HTR-8/SVneo (cell line): ENCODE data around the gene HRH3.

Experiments used
- DNase-seq: peaks from one replicate; pipeline ENCODE4 v3.0.0; 2011; ENCODE audit warnings: low spot score, mixed read lengths; ENCODE audit not compliant: insufficient read length
- FAIRE-seq: peaks from 2 replicates; lab custom pipeline; 2011; peaks lifted over from hg19 to GRCh38; lab: Jason Lieb, UNC

The HRH3 gene

GRCh38 chr20:62202676-62203377 is 17.3 kb downstream of the HRH3 start:
- FAIRE-seq (no peak), DNase-seq (no peak)

DNA sequence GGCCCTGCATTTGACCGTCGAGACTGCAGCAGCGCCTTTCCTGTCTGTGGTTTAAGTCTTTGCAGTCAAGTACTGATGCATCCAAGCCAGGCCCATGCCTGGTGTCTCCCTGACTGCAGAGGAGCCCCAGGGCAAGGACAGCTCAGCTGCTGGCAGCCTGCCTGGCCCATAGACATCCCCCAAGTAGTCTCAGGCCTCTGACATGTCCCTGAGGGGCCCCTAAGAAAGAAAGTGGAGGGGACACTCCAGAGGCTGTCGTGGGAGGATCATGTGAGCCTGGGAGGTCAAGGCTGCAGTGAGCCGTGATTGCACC is 18.0 kb downstream of the HRH3 start:
- FAIRE-seq, result peak; percentile 76

DNA sequence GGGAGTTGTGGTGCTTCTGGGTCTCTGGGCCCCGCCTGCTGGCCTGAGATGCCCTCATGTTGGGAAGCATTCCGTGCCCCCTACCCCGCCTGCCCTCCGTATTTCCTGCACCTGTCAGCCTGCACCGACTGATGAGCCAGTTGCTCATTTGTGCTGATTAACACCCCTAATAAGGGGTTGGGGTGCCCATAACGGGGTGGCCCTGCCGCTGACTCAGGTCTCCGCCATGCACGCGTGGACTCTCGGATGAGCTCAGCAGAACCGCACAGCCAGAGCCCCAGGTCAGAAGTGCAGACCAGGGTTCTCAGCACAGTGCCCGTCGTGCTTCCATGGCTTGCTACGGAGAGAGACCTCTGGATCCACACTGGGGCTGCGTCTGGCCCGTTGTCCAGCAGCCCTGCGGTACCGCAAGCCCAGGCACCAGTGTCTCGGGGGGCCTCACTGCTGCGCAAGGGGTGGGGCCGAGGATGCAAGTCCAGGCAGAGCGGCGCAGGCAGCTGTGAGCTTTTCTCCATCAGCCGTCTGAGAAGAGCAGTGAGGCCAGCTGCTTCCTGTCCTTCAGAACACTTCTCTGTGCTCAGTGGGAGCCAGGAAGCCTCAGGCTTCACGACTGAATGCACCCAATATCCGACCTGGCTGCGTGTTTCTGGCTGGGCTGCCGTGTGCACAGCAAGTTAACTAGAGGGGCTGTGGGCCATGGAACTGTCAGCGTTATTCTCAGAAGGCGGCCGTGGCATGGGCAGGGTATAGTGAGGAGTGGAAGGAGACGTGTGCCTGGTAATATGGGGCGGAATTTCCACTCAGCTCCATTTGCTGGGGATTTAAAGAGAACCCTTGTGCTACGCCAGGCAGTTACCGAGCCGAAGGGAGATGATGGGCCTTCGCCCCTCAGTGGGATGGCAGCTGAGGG is 18.6 kb downstream of the HRH3 start:
- DNase-seq (no peak), FAIRE-seq (no peak)

More for the DNA sequence above, 18.0 kb downstream of the HRH3 start:
- peak; percentile 91 for DNase-seq

DNA sequence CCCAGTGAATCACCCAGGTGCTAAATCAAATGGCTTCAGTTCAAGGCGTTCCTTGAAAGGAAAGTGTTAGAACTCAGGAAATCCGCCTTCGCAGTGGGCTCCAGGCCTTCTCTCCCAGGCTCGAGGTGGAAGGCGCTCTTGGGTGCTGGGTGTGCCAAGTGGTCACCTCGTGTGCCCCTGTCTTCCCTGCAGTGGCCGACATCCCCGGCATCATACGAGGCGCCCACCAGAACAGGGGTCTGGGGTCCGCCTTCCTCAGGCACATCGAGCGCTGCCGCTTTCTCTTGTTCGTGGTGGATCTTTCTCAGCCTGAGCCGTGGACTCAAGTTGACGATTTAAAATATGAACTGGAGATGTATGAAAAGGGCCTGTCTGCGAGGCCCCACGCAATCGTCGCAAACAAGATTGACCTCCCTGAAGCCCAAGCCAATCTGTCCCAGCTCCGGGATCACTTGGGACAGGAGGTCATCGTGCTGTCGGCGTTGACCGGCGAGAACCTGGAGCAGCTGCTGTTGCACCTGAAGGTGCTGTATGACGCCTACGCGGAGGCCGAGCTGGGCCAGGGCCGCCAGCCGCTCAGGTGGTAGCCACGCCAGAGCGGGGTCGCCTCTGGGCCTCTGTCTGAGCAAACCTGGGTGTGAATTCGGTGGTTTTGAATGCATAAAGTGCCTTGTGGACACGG is 19.4 kb downstream of the HRH3 start:
- DNase-seq, result no peak
- FAIRE-seq, result peak; percentile 13

DNA sequence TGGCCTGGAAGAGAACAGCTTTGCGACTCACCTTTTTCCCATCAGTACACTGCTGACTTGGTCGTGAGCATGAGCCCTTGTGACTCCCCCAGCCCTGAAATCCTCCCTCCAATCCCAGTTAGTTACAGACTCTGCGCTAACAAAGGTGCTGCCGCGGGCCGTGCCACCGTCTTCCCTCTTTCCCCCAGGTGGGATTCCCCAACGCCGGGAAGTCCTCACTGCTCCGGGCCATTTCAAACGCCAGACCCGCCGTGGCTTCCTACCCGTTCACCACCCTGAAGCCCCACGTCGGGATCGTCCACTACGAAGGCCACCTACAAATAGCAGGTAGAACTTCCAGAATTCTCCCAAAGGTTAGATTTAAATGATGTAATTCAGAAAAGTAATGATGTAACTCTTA is 21.1 kb downstream of the HRH3 start:
- DNase-seq, result no peak
- no peak for FAIRE-seq

DNA sequence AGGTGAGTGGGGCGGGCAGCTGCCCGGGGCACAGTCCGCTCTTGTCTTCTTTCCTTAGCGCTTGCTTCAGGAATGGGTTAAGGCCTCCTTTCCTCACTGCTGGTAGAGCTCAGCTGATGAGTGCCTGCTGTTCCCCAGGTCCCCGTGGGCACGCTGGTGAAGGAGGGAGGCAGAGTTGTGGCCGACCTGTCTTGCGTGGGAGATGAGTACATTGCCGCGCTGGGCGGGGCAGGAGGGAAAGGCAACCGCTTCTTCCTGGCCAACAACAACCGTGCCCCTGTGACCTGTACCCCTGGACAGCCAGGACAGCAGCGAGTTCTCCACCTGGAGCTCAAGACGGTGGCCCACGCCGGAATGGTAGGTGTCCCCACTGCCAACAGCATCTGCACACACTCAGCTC is 21.6 kb downstream of the HRH3 start:
- FAIRE-seq, result peak; percentile 80

GRCh38 chr20:62197801-62198200 is 22.3 kb downstream of the HRH3 start:
- no peak for DNase-seq
- FAIRE-seq, result no peak

More for the DNA sequence above, 21.6 kb downstream of the HRH3 start:
- no peak for DNase-seq

GRCh38 chr20:62197311-62197710 is 22.8 kb downstream of the HRH3 start:
- FAIRE-seq, result no peak

DNA sequence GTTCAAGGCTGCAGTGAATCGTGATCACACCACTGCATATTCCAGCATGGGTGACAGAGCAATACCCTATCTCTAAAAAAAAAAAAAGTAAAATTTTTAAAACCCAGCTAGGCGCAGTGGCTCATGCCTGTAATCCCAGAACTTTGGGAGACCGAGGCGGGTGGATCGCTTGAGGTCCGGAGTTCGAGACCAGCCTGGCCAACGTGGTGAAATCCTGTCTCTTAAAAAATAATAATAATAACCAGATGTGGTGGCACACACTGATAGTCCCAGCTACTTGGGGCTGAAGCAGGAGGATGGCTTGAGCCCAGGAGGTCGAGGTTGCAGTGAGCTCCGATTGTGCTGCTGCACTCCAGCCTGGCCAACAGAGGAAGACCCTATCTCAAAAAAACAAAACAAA is 23.8 kb downstream of the HRH3 start:
- FAIRE-seq, result no peak

More at GRCh38 chr20:62197311-62197710, 22.8 kb downstream of the HRH3 start:
- no peak for DNase-seq

DNA sequence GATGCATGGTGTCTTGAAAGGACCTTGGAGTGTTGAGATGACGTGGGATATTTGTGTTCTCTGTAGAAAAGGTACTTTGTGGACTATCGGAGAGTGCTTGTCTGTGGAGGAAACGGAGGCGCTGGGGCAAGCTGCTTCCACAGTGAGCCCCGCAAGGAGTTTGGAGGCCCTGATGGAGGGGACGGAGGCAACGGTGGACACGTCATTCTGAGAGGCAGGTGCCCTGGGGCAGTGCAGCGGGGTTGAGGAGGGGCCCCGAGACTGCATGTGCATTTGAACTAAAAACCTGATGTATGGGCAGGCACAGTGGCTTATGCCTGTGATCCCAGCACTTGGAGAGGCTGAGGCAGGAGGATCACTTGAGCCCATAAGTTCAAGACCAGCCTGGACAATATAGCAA is 24.3 kb downstream of the HRH3 start:
- FAIRE-seq (no peak), DNase-seq (no peak)

More for the DNA sequence above, 23.8 kb downstream of the HRH3 start:
- no peak for DNase-seq

DNA sequence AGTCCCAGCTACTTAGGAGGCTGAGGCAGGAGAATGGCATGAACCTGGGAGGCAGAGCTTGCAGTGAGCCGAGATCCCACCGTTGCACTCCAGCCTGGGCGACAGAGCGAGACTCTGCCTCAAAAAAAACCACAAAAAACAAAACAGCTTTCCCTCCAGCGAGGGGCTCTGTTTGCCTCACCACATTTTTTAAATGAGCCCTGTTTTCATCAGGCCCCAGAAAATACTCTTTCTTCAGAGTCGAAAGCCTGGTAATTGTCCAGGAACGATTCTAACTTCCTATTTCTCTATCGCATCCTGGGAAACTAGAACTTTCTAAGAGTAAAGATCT is 25.0 kb downstream of the HRH3 start:
- no peak for DNase-seq
- no peak for FAIRE-seq

DNA sequence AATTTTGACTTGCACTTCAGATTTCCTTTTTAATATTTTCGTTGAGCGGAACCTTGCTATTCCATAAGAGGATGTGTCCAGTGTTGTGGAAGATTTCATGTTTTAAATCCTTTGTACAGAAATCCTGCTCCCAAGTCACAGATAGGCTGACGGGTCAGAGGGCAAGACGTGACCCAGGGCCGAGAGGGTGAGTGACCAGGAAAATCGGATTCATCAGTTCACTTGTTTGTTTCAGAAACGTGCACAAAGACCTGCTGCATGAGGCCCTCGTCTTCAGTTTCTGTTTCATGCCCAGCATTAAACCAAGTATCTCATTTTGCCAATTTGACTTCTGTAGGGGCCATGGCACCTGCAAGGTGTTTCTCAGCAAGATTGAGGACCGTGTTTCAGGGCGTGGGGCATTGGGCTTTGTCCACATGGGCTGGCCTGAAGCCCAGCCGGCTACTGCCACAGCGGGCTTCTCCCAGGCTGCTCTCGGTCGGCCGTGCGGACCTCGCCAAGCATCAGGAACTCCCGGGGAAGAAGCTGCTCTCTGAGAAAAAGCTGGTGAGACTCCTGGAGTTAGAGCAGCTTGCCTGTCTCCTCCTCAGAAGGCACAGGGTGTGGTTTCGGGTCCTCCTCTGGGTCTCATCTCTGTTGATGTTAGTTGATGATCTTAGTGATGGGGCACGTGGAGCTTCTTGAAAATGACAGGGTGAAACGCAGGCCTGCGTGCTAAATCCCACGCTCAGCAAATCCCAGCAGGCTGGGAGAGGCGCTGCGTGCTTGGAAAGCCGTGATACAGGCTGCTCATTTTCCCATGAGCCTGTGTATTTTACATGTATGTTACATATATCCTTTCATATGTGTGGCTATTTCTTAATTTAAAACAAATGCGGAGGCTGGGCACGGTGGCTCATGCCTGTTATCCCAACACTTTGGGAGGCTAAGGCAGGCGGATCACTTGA is 26.7 kb downstream of the HRH3 start:
- no peak for DNase-seq
- peak; percentile 55 for FAIRE-seq

- FAIRE-seq (no peak), DNase-seq (no peak)
Measured at GRCh38 chr20:62192635-62193034, 27.4 kb downstream of the HRH3 start.

DNA sequence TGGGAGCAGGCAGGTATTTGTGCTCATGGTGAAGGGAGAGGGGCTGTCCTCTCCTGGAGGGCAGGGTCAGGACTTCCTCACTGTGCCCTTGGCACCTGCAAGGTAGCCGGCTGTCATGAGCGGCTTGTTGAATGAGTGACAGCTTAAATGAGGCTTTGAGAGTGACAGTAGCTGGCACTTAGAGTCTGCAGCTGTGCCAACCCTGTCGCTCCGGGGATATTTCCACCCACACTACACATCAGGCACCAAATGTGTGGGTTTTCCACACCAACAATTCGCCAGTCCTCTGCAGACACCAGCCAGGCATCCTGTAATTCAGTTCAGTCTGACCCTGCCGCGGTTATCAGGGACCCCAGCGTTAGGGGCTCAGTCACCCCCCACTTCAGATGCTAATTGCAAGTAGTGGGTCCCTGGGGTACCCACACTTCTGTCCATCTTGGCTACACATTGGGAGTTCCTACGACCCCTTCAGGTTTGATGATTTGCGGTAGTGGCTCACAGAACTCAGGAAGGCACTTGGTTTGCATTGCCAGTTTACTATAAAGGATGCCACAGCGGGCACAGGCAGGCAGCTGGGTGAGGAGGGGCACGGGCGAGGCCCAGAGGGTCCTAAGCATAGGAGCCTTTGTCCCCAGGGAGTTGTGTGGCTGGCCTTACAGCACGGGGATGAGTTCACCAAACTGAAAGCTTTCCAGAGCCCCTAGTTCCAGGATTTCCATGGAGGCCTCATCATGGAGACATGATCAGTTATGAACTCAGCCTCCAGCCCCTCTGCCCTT is 28.1 kb downstream of the HRH3 start:
- DNase-seq, result no peak
- peak; percentile 9 for FAIRE-seq

GRCh38 chr20:62190639-62191411 is 29.3 kb downstream of the HRH3 start:
- DNase-seq, result no peak
- no peak for FAIRE-seq

GRCh38 chr20:62186887-62187866 is 32.9 kb downstream of the HRH3 start:
- FAIRE-seq (no peak), DNase-seq (no peak)

- FAIRE-seq (no peak), DNase-seq (no peak)
Measured at GRCh38 chr20:62186096-62186426, 34.0 kb downstream of the HRH3 start.
